Measurements from ENCODE around the gene CARD10. TPM values are rescaled to one million over a fixed set of nuclear protein-coding genes. Genes with fewer than 3 reads are reported as not detected.
"Not testable (repeated sequence)": the region's sequence is repeated elsewhere in the genome, so short reads cannot be mapped to it uniquely, and the experiment has no call there.

The CARD10 gene
- total RNA-seq, 2 donors from 2014 or later: 20.3 to 24.4 TPM

- Histone ChIP-seq H3K27me3 (ENCODE audit: control insufficient read depth, insufficient read depth, low read length, poor library complexity, severe bottlenecking) (no peaks in the 10 kb centered on the region), H3K9me3 (ENCODE audit: control insufficient read depth, low read length) (no peaks in the 10 kb centered on the region), H3K4me3 (ENCODE audit: low read length) (no peak overlapping the region), H3K36me3 (ENCODE audit: control insufficient read depth, insufficient read depth, low read length) (no peaks in the 10 kb centered on the region), H3K9ac (ENCODE audit: extremely low read depth, low read length, poor library complexity, severe bottlenecking) (no peak overlapping the region), H3K27ac (ENCODE audit: low read depth, low read length) (peak overlapping the region; percentile 93), H3K4me1 (ENCODE audit: control insufficient read depth, insufficient read depth, low read length) (peaks cover 7% of the 10 kb centered on the region)
- no peaks in the 10 kb centered on the region for H3K9me3 Mint-ChIP-seq
- WGBS, 2 experiments (ENCODE audit: insufficient coverage in 1 of 2, insufficient read length in 1 of 2): 41 to 49% methylated on average over 11 of the region's 11 CpGs
- H3K4me1 Mint-ChIP-seq: peaks cover 35% of the 10 kb centered on the region
- DNase-seq: peak; percentile 98
- H3K27me3 Mint-ChIP-seq (ENCODE audit: insufficient read depth): peaks cover 2% of the 10 kb centered on the region
- no peak overlapping the region for H3K4me3 Mint-ChIP-seq
- H3K36me3 Mint-ChIP-seq (ENCODE audit: low read depth): no peaks in the 10 kb centered on the region
- TF ChIP-seq CTCF (conservative IDR thresholded peaks at IDR 0.05): peak; percentile 93
- H3K27ac Mint-ChIP-seq: peak overlapping the region; percentile 91
Measured at GRCh38 chr22:37544955-37545702, 25.9 kb upstream of the CARD10 start.

GRCh38 chr22:37542959-37543358 is 23.7 kb upstream of the CARD10 start:
- no peak overlapping the region for H3K4me3 Mint-ChIP-seq

GRCh38 chr22:37542416-37542815 is 23.2 kb upstream of the CARD10 start:
- H3K36me3 Mint-ChIP-seq (ENCODE audit: low read depth); DNase-seq; H3K4me3 Mint-ChIP-seq; H3K4me1 ChIP-seq (ENCODE audit: control insufficient read depth, insufficient read depth, low read length); H3K27me3 Mint-ChIP-seq (ENCODE audit: insufficient read depth); H3K4me3 ChIP-seq (ENCODE audit: low read length); H3K27ac Mint-ChIP-seq; H3K9ac ChIP-seq (ENCODE audit: extremely low read depth, low read length, poor library complexity, severe bottlenecking); H3K27ac ChIP-seq (ENCODE audit: low read depth, low read length); H3K36me3 ChIP-seq (ENCODE audit: control insufficient read depth, insufficient read depth, low read length); H3K27me3 ChIP-seq (ENCODE audit: control insufficient read depth, insufficient read depth, low read length, poor library complexity, severe bottlenecking); H3K9me3 ChIP-seq (ENCODE audit: control insufficient read depth, low read length); H3K9me3 Mint-ChIP-seq: not testable (repeated sequence)
- WGBS, 2 experiments (ENCODE audit: insufficient coverage in 1 of 2, insufficient read length in 1 of 2): 91 to 93% methylated on average over 3 to 4 of the region's 4 CpGs
- peaks cover 34% of the 10 kb centered on the region for H3K4me1 Mint-ChIP-seq

More at GRCh38 chr22:37542959-37543358, 23.7 kb upstream of the CARD10 start:
- H3K9me3 Mint-ChIP-seq: no peaks in the 10 kb centered on the region
- H3K27ac Mint-ChIP-seq: no peak overlapping the region
- H3K36me3 Mint-ChIP-seq (ENCODE audit: low read depth): no peaks in the 10 kb centered on the region
- no peaks in the 10 kb centered on the region for H3K9me3 ChIP-seq (ENCODE audit: control insufficient read depth, low read length)
- H3K4me1 Mint-ChIP-seq: peaks cover 35% of the 10 kb centered on the region
- H3K36me3 ChIP-seq (ENCODE audit: control insufficient read depth, insufficient read depth, low read length): no peaks in the 10 kb centered on the region
- no peaks in the 10 kb centered on the region for H3K27me3 ChIP-seq (ENCODE audit: control insufficient read depth, insufficient read depth, low read length, poor library complexity, severe bottlenecking)
- no peak overlapping the region for H3K4me3 ChIP-seq (ENCODE audit: low read length)
- H3K27me3 Mint-ChIP-seq (ENCODE audit: insufficient read depth): peaks cover 2% of the 10 kb centered on the region
- 94 to 99% methylated on average over 7 of the region's 7 CpGs for WGBS, 2 experiments (ENCODE audit: insufficient coverage in 1 of 2, insufficient read length in 1 of 2)
- no peak overlapping the region for H3K9ac ChIP-seq (ENCODE audit: extremely low read depth, low read length, poor library complexity, severe bottlenecking)
- DNase-seq: no peak
- H3K27ac ChIP-seq (ENCODE audit: low read depth, low read length): no peak overlapping the region
- no peaks in the 10 kb centered on the region for H3K4me1 ChIP-seq (ENCODE audit: control insufficient read depth, insufficient read depth, low read length)
- no peak for TF ChIP-seq CTCF (conservative IDR thresholded peaks at IDR 0.05)

GRCh38 chr22:37539790-37540189 is 20.6 kb upstream of the CARD10 start:
- not testable (repeated sequence) for H3K9me3 Mint-ChIP-seq; H3K27me3 Mint-ChIP-seq (ENCODE audit: insufficient read depth); H3K9ac ChIP-seq (ENCODE audit: extremely low read depth, low read length, poor library complexity, severe bottlenecking); H3K9me3 ChIP-seq (ENCODE audit: control insufficient read depth, low read length); H3K4me3 Mint-ChIP-seq; H3K27ac Mint-ChIP-seq; H3K27ac ChIP-seq (ENCODE audit: low read depth, low read length); H3K4me3 ChIP-seq (ENCODE audit: low read length); H3K36me3 ChIP-seq (ENCODE audit: control insufficient read depth, insufficient read depth, low read length); H3K4me1 ChIP-seq (ENCODE audit: control insufficient read depth, insufficient read depth, low read length); DNase-seq; H3K27me3 ChIP-seq (ENCODE audit: control insufficient read depth, insufficient read depth, low read length, poor library complexity, severe bottlenecking); H3K36me3 Mint-ChIP-seq (ENCODE audit: low read depth)
- peaks cover 20% of the 10 kb centered on the region for H3K4me1 Mint-ChIP-seq
- WGBS, 2 experiments (ENCODE audit: insufficient coverage in 1 of 2, insufficient read length in 1 of 2): 94 to 97% methylated on average over 5 to 6 of the region's 6 CpGs
